B cell (primary cell): ENCODE measurements around the gene CYTH4.

Experiments used
- EZH2 ChIP-seq: IDR thresholded peaks from 2 replicates; pipeline ENCODE4 v1.6.1; 2012; ENCODE audit warnings: borderline replicate concordance, low read depth, mild to moderate bottlenecking, moderate library complexity, low read length; ENCODE audit not compliant: insufficient read depth, poor library complexity, severe bottlenecking
- TF ChIP-seq, protein P1 (sequence below): fragments of 200-600 bp; IDR thresholded peaks from one replicate; pipeline ENCODE4 v1.8.0; 2022; ENCODE audit warnings: antibody characterized with exemption, mild to moderate bottlenecking

DNA sequence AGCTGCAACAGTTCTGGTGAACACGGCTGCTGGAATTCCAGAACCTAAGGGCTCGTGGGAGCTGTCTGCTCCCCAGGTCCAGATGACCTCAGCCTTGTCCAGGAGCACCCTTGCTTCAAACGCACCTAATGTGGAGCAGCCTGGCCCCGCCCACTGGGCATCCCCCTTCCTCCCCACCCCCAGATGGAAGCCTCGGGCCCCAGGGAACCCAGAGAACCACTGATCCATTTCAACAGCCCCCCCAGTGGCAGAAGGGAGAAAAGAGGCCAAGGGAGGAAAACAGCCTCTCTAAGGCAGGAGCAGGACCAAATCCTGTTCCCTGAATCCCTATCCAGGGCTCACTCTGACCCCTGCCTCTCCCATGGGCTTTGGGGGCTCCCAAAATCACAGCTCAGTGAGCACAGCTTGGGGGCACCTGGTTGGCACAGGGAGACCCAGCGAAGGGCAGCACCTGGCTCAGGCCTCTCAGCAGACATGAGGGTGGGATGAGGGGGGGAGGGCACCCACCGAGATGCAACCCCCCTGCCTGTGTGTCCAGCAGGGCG lies 1.2 kb downstream of the CYTH4 start:
- TF ChIP-seq, protein P1, sequence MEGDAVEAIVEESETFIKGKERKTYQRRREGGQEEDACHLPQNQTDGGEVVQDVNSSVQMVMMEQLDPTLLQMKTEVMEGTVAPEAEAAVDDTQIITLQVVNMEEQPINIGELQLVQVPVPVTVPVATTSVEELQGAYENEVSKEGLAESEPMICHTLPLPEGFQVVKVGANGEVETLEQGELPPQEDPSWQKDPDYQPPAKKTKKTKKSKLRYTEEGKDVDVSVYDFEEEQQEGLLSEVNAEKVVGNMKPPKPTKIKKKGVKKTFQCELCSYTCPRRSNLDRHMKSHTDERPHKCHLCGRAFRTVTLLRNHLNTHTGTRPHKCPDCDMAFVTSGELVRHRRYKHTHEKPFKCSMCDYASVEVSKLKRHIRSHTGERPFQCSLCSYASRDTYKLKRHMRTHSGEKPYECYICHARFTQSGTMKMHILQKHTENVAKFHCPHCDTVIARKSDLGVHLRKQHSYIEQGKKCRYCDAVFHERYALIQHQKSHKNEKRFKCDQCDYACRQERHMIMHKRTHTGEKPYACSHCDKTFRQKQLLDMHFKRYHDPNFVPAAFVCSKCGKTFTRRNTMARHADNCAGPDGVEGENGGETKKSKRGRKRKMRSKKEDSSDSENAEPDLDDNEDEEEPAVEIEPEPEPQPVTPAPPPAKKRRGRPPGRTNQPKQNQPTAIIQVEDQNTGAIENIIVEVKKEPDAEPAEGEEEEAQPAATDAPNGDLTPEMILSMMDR: peak; percentile 51
- TF ChIP-seq EZH2: no peak
